Limb (tissue), 2 donors: ENCODE measurements around the gene ARL2.

Experiments used
- DNase-seq, 2 donors: peaks; one replicate each; pipeline ENCODE4 v3.0.0-alpha.2; 2016; ENCODE audit errors: extremely low spot score in 2 of 2

ARL2 gene

GRCh38 chr11:65045728-65046127, 31.8 kb downstream of the ARL2 start:
- DNase-seq, result no peak

DNA sequence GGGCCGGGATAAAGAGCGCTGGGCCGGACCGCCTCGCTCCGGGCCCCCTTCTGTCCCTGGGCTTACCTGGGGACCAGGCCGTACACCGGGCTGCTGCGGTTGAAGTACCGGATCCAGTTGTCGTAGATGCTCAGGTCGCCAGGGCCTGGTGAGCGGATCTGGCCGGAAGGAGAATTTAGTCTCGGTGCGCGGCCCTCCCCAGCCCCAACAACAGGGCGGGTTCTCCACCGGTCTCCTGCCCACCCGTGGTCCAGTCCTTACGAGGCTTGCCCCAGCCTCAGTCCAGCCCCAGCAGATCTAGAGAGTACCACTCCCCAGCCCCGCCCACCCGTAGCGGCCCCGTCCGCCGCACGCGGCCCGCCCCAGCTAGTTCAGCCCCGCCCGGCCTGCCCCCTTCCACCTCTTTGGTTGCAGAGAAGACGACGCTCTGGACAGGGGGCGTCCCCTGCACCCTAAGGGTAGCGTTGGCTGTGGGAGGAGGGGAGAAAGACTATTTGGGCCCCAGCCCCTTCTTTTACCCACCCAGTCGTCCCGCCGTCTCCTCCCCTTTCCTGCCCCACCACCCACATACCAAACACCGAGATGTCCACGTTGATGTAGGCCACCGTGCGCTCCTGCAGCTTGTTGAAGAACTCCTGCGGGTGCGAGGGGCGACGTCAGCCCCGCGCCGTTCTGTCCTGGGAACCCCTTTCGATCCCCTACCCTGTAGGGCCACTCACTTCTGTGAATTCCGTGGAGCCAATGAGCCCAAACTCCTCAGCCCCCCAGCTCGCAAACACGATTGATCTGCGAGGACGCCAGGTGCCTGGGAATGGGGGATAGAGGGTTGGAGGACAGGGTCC, 33.8 kb downstream of the ARL2 start:
- DNase-seq, result peak; percentile 4 to 47

DNA sequence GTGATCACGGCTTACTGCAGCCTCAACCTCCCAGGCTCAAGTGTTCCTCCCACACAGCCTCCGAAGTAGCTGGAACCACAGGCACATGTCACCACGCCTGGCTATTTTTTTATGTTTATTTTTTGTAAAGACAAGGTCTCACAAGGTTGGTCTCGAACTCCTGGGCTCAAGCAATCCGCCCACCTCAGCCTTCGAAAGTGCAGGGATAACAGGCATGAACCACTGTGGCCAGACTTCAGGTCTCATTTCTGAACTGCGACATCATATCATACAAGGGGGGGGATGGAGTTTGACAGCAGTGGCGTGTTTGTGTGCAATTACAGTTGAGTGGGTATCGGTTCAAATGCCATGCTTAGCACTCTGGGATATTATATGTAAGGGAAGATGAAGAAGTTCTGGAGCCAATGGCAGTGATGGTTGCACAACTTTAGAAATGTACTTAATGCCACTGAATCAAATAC, 37.5 kb downstream of the ARL2 start:
- DNase-seq, result no peak

DNA sequence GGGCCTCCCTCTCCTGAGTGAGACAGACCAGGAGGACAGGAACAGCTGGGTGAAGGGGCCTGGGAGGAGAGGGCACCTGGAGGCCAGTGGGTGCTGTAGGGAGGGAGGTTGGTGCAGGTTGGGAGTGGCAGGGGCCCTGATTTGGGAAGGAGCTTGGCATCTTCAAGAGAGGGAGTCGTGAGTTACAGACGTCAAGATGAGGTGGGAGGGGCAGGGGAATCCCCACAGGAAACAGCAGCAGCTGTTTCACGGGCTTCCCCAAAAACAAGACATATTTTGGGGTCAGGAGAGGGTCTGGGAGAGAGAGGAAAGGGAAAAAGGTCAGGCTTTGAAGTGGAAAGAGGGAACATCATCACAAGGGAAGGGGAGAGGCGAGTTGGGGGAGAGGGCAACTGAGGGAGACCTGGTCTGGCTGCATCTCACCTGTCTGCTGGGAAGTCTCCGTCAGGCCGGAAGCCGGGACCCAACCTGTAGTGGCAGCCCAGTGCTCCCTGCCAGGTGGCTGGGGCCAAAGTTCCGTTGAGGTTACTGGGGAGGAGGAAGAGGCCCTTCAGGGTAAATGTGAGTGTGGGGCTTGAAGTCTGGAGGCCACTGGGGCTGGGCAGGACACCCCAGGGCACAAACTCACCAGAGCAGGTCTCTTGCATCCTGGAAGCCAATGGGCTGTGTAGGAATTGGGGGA, 40.0 kb downstream of the ARL2 start:
- no peak for DNase-seq

DNA sequence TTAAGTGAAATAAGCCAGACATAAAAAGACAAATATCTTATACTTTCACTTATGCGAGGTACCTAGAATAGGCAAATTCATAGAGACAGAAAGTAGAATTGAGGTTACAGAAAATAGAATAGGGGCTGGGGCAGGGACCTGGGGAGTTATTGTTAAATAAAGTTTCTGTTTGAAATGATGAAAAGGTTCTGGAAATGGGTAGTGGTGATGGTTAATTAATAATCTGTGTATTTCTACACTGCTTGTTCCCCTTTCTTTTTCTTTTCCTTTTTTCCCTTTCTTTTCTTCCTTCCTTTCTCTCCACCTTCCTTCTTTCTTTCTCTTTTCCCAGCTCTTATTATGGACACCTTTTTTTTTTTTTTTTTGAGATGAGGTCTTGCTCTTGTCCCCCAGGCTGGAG, 41.6 kb downstream of the ARL2 start:
- no peak for DNase-seq

DNA sequence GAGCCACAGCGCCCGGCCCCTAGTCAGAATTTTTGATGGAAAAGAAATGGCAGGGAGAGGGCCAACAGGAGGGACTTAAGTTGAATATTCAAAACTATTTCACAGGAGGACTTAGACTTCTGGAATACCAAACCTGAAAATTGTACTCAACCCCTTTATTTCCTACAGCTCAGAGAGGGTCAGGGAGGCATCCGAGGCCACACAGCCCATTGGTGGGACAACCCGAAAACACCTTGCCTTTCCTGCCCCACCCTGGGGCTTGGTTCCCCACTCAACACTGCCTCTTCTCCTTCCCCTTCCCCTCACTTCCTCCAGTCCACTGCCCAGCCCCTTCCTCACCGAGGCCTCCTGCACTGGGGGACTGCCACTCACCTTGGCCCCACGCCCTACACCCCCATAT, 43.0 kb downstream of the ARL2 start:
- DNase-seq, result no peak

DNA sequence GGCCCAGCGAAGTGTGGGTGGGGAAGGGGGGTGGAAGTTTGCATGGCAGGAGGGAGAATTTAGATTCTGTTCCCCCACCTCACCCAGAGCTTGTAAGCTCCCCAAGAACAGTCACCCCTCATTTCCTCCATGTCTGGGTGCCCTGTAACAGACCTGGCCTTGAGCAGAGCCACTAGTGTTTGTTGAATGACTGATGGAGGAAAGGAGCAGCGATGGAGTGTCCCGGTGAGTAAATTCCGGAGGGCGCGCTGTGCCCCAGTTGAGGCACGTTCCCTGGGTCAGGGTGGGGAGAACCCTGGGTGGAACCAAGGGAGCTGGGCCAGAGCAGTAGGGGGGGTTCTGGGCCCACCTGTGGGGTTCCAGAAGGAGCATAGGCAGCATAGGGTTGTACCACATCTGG, 43.6 kb downstream of the ARL2 start:
- DNase-seq, result no peak

GRCh38 chr11:65058012-65058411, 44.1 kb downstream of the ARL2 start:
- DNase-seq, result no peak

DNA sequence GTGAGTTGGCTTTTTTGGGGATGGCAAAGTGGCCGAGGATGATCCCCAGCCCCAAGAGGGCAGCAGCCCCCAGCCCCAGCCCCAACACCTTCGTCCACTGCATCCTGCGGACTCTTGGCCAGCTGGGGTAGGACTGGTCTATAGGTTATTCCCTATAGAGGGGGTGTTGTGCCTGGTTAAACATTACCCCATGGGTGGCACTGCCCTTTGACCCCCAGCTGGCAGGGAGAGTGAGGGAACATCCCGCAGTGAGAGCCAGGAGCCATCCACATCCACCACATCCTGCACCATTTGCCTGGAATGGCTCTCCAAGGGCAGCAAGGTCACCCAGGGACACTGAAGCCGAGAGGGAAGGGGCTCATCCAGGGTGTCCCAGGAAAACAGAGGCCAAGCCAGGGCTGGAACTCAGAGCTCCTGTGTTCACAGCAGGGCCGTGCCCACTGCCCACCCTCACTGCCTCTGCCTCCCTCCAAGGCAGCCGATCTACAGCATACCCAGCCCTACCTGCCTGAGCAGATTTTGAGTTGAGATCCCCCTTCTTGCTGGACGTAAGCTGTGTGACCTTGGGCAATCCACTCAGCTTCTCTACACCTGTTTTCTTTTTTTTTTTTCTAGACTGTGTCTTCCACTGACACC, 44.6 kb downstream of the ARL2 start, which contains the start of gene NAALADL1:
Gene NAALADL1 (minus strand): TSS at position 135 of the 636 bp plus-strand sequence. CDS start 32 bp downstream, at position 103.
- no peak for DNase-seq

GRCh38 chr11:65059523-65059922, 45.6 kb downstream of the ARL2 start:
- no peak for DNase-seq

GRCh38 chr11:65059959-65060824, 46.2 kb downstream of the ARL2 start:
- no peak for DNase-seq

- DNase-seq, result no peak
Measured at GRCh38 chr11:65060913-65061408, 47.0 kb downstream of the ARL2 start.

DNA sequence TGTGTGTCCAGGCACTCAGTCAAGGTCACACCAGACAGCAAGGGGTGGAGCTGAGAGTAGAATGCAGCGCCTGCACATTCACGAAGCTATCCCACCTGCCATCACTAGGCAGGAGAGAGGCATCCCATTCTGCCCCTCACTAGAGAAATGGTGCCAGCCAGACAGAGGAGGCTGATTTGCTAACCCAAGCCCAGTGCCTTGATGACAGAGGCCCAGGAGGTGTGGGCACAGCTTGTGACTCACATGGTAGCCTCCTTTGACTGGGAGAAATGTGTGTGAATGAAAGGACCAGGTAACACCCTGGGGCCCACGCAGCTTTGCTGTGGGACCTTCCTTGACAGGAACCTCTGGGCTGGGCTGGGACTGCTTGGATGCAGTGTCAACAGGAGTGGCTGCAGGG, 49.6 kb downstream of the ARL2 start:
- no peak for DNase-seq

DNA sequence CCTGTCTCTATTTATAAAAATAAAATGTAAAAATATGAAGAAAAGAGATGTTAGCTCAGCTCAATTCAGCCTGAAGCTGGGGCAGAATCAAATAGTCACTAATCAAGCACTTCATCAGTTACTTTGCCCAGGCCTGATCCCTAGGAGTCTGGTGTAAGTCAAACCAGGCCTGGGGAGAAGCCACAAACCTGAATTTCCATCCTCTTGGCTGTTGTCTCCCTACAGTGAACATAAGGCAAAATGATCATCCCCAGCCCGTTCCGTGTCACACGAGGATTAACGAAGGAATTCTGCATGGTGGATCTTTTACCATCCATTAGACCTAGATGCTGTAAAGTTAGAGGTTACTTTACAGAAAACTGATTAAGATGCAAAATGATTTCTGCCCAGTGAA, 50.9 kb downstream of the ARL2 start:
- no peak for DNase-seq

DNA sequence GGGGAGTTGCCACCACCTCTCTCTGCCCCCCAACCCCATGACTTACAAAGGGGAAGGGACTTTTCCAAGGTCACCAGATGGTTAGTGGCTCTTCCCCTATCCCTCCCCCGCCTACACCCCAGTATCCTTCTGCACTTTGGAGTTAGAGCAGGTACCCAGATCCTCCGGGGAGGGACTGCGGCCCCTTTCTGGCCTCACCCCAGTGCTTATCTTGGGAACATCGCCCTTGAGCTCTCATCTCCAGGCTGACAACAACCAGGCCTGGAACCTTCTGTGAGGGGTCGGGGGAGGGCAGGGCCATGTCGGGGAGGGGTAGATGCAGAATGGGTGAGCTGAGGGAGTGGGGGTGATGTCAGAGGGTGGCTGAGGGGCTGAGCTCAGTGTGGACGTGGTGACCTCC, 51.9 kb downstream of the ARL2 start:
- DNase-seq, result no peak

DNA sequence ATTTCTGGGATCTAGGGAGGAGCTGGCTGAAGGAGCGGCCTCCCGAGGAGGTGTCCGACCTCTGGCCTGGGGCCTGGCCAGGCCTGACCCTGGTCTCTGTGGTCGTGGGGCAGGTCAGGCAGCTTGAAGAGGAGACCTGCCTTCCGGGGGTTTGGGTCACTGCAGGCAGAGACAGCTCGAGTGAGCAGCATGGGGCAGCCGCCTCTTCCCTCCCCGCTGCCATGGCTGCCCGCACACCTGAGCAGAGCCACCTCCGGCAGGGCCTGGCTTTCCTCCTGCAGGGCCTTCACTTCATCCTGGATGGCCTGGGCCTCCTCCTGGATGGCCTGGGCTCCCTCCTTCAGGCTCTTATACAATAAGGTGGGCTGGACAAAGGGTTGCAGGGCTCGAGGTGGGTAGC, 52.4 kb downstream of the ARL2 start:
- DNase-seq, result no peak

DNA sequence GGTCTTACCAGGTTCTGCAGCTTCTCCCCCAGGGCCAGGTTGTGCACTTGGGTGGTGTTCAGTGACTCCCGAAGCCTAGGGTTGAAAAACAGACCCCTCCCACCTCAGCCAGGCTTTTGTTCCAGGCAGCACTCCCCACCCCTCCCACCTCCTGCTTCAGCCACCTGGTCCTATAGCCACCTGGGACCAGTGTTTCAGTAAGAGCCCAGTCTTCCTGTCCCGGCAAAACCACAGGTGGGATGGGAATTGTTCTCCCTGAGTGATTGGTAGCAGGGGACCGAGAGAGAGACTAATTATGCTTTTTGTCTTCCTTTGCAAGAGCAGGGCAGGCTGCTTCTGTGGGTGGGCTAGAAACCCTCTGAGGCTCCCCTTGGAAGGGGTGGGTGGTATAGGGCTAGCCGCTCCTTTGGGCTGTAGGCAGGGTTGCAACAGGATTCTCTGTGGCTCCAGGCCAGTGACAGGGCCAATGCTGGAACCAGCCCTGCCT, 52.9 kb downstream of the ARL2 start:
- DNase-seq, result no peak

DNA sequence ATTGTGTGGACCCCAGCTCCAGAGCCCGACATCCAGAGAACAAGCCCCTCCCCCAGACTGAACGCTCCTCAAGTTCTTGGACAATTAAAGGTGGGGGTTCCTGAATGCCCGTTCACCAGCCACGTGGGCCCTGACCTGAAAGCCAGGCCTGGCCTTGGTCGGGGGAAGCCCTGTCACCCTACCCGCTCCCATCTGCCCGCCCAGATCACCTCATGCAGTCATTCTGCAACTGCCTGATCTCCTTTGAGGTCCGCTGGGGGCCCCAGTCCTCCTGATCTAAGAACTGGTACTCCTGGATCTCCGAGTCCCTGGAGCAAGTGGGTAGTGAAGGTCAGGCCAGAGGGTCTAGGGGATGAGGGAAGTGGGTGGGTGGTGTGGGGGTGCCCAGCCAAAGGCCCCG, 53.5 kb downstream of the ARL2 start:
- DNase-seq, result no peak

DNA sequence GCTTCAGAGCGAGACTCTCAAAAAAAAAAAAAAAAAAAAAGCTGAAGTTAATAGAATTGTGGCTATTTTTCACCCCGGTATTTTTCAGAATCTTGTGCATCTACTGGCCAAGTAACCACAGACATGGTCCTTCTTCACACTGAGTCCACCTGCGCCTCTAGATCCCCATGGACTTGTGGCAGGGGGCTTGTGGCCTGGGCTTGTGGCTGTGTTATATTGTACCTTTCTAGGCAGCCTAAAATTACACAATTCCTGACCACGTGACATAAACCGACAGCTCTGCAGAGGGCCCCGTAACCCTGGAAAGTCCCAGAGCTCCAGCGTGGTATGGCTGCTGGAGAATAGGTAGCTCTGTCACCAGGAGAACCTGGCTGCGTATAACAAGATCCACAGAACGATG, 55.3 kb downstream of the ARL2 start:
- no peak for DNase-seq
